OCI-LY1 (cell line): ENCODE measurements around the gene SAMD14.
A peak's percentile ranks its signal among the peaks of the same experiment; 100 is the strongest.

ENCODE experiments used
- H2AFZ ChIP-seq: fragments of 200-600 bp; sonication (generic), shearing (Covaris generic); 2 replicates; pipeline ENCODE4 v1.6.0; 2014; ENCODE audit warnings: antibody characterized with exemption, mild to moderate bottlenecking, low read length
- H3F3A ChIP-seq: fragments of 200-600 bp; sonication (generic), shearing (Covaris generic); 2 replicates; pipeline ENCODE4 v1.6.0; 2014; ENCODE audit warnings: mild to moderate bottlenecking, antibody characterized with exemption, low read length, moderate library complexity; ENCODE audit not compliant: insufficient read depth
- H3K27ac ChIP-seq: fragments of 200-600 bp; sonication (generic); 2 replicates; pipeline ENCODE4 v1.5.1; 2014; ENCODE audit warnings: low read length, mixed run types, mild to moderate bottlenecking, low read depth; ENCODE audit not compliant: poor library complexity, severe bottlenecking
- H3K27me3 ChIP-seq: fragments of 200-600 bp; sonication (generic); 2 replicates; pipeline ENCODE4 v1.6.0; 2014; ENCODE audit warnings: antibody characterized with exemption, mild to moderate bottlenecking, low read length, moderate library complexity; ENCODE audit not compliant: insufficient read depth
- H3K36me3 ChIP-seq: fragments of 200-600 bp; sonication (generic); 2 replicates; pipeline ENCODE4 v1.6.1; 2014; ENCODE audit warnings: mild to moderate bottlenecking, antibody characterized with exemption, low read length, moderate library complexity, mixed read lengths; ENCODE audit not compliant: insufficient read depth
- H3K4me1 ChIP-seq: fragments of 200-600 bp; sonication (generic); 2 replicates; pipeline ENCODE4 v1.5.1; 2014; ENCODE audit warnings: mild to moderate bottlenecking, low read length, moderate library complexity; ENCODE audit not compliant: insufficient read depth, severe bottlenecking
- H3K4me2 ChIP-seq: fragments of 200-600 bp; sonication (generic), shearing (Covaris generic); 2 replicates; pipeline ENCODE4 v1.6.1; 2014; ENCODE audit warnings: low read length
- H3K4me3 ChIP-seq: fragments of 200-600 bp; sonication (generic); 2 replicates; pipeline ENCODE4 v1.5.1; 2014; ENCODE audit warnings: low read length, low read depth, mild to moderate bottlenecking, mixed read lengths; ENCODE audit not compliant: poor library complexity, severe bottlenecking
- H3K79me2 ChIP-seq: fragments of 200-600 bp; shearing (Covaris generic); 2 replicates; pipeline ENCODE4 v1.6.1; 2016; ENCODE audit warnings: mixed run types, low read length, mixed read lengths; ENCODE audit not compliant: insufficient read depth
- H3K9ac ChIP-seq: fragments of 200-600 bp; sonication (generic), shearing (Covaris generic); 2 replicates; pipeline ENCODE4 v1.6.1; 2014; ENCODE audit warnings: mild to moderate bottlenecking, low read length, mixed read lengths
- H3K9me2 ChIP-seq: fragments of 200-600 bp; sonication (generic), shearing (Covaris generic); 2 replicates; pipeline ENCODE4 v1.6.1; 2014; ENCODE audit warnings: low read depth, mild to moderate bottlenecking, low read length, mixed read lengths
- H3K9me3 ChIP-seq: fragments of 200-600 bp; shearing (Covaris generic); 2 replicates; pipeline ENCODE4 v1.6.1; 2014; ENCODE audit warnings: low read length, mixed read lengths
- H4K20me1 ChIP-seq: fragments of 200-600 bp; sonication (generic), shearing (Covaris generic); 2 replicates; pipeline ENCODE4 v1.6.0; 2016; ENCODE audit warnings: mild to moderate bottlenecking, low read length; ENCODE audit not compliant: insufficient read depth
- EZH2 ChIP-seq: fragments of 200-600 bp; sonication (generic), shearing (Covaris generic); IDR thresholded peaks from 2 replicates; pipeline ENCODE4 v1.8.0; 2017; ENCODE audit warnings: borderline replicate concordance, mixed run types, mild to moderate bottlenecking, antibody characterized with exemption, low read length, moderate library complexity, mixed read lengths
- TF ChIP-seq, protein P1 (sequence below): fragments of 200-600 bp; sonication (generic), shearing (Covaris generic); IDR thresholded peaks from 2 replicates; pipeline ENCODE4 v1.5.1; 2017; ENCODE audit warnings: mild to moderate bottlenecking, antibody characterized with exemption, low read length, moderate library complexity, mixed read lengths

Gene SAMD14

DNA sequence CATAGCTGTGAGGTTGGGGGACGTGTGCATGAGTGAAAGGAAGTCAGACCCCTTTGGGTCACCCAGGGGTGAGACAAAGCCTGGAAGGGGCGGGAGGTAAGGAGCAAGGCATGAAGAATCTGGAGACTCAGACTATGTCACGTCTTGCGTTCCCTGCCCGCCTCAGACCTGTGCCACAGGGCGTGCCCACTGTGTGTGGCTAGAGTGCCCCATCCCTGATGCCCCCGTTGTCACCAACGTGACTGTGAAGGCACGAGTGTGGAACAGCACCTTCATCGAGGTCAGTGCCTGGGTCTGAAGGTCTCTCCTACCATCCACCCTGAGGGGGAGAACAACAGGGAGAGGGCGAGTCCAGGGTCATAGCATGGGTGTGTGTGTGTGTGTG, 49.9 kb downstream of the SAMD14 start:
- Histone ChIP-seq H3K4me1 (peaks cover 22% of the 10 kb centered on the region), H3K36me3 (no peaks in the 10 kb centered on the region), H3K4me2 (no peak overlapping the region), H4K20me1 (no peaks in the 10 kb centered on the region), H3K79me2 (no peaks in the 10 kb centered on the region), H3K27me3 (no peaks in the 10 kb centered on the region), H3K9me3 (no peaks in the 10 kb centered on the region), H3F3A (no peaks in the 10 kb centered on the region), H3K27ac (peak overlapping the region; percentile 24), H3K4me3 (no peak overlapping the region), H3K9me2 (no peaks in the 10 kb centered on the region), H3K9ac (no peak overlapping the region), H2AFZ (no peak overlapping the region)
- TF ChIP-seq, protein P1, sequence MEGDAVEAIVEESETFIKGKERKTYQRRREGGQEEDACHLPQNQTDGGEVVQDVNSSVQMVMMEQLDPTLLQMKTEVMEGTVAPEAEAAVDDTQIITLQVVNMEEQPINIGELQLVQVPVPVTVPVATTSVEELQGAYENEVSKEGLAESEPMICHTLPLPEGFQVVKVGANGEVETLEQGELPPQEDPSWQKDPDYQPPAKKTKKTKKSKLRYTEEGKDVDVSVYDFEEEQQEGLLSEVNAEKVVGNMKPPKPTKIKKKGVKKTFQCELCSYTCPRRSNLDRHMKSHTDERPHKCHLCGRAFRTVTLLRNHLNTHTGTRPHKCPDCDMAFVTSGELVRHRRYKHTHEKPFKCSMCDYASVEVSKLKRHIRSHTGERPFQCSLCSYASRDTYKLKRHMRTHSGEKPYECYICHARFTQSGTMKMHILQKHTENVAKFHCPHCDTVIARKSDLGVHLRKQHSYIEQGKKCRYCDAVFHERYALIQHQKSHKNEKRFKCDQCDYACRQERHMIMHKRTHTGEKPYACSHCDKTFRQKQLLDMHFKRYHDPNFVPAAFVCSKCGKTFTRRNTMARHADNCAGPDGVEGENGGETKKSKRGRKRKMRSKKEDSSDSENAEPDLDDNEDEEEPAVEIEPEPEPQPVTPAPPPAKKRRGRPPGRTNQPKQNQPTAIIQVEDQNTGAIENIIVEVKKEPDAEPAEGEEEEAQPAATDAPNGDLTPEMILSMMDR = no peak
- TF ChIP-seq EZH2 = no peak

DNA sequence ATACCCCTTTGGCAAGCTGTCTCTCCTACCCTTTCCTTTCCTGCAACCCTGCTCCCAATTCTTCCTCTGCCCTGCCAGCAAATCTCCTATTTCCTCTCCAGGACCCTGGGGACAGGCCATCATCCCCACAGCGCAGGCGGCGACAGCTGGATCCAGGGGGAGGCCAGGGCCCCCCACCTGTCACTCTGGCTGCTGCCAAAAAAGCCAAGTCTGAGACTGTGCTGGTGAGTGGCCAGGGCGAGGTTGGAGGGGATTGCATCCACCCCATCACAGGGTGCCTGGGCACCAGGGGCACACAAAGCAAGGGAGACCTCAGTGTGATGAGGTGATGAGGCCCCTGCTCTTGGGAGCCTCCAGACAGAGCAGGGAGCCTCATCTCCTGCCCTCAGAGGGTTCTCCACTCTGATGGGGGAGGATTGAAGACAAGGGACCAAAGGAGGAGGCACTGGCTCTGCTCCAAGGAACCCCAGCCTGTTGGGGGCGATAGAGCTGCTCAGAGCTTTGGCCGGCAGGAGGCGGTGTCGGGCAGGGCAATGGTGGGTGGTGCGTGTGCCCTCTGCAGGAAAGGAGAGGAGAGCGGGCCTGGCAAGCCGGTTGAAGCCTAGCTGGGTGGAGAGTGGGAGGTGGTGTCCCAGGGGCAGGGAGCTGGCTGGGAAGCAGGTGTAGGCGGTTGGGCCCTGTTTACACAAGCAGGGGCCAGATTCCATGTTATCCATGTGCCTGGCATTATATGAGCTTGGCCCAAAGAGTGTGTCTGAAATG, 50.4 kb downstream of the SAMD14 start:
- no peaks in the 10 kb centered on the region for H4K20me1 ChIP-seq
- H3K36me3 ChIP-seq = no peaks in the 10 kb centered on the region
- no peak for TF ChIP-seq EZH2
- TF ChIP-seq, protein P1 = peak; percentile 100
- H3K4me1 ChIP-seq = peaks cover 22% of the 10 kb centered on the region
- no peak overlapping the region for H3K9ac ChIP-seq
- no peaks in the 10 kb centered on the region for H3K9me3 ChIP-seq
- no peaks in the 10 kb centered on the region for H3K9me2 ChIP-seq
- no peaks in the 10 kb centered on the region for H3K79me2 ChIP-seq
- no peaks in the 10 kb centered on the region for H3K27me3 ChIP-seq
- no peaks in the 10 kb centered on the region for H3F3A ChIP-seq
- no peak overlapping the region for H3K27ac ChIP-seq
- no peak overlapping the region for H3K4me2 ChIP-seq
- no peak overlapping the region for H2AFZ ChIP-seq
- no peak overlapping the region for H3K4me3 ChIP-seq

DNA sequence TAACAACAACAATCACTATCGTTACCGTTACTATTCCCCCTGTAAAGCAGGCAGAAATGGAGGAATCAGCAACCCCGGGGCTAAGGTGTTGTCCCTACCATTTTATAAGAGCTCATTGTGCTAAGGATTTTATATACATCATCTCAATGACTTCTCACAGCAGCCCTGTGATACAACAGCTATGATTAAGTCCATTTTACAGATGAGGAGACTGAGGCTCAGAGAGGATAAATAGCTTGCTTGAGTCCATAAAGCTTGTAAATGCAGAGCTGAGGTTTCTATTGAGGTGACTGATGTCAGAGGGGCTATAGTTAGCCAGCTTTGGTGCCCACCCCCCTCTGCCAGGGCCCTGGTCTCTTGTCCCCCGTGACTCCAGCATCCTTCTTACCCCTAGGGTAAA, 51.5 kb downstream of the SAMD14 start:
- Histone ChIP-seq H3K36me3 (no peaks in the 10 kb centered on the region), H3F3A (no peaks in the 10 kb centered on the region), H2AFZ (no peak overlapping the region), H3K4me1 (peaks cover 22% of the 10 kb centered on the region), H3K4me2 (no peak overlapping the region), H3K27ac (no peak overlapping the region), H3K27me3 (no peaks in the 10 kb centered on the region), H3K9ac (no peak overlapping the region), H3K79me2 (no peaks in the 10 kb centered on the region), H3K9me2 (no peaks in the 10 kb centered on the region), H3K9me3 (no peaks in the 10 kb centered on the region), H4K20me1 (no peaks in the 10 kb centered on the region), H3K4me3 (no peak overlapping the region)
- TF ChIP-seq EZH2 = no peak
- TF ChIP-seq, protein P1 = no peak
